Fibroblast of villous mesenchyme (primary cell): ENCODE measurements around the gene FBXL4. TPM values are rescaled to one million over a fixed set of nuclear protein-coding genes. Genes with fewer than 3 reads are reported as not detected.
A peak's percentile ranks its signal among the peaks of the same experiment; 100 is the strongest.

Experiments
- DNase-seq: peaks from one replicate; pipeline ENCODE4 v3.0.0-alpha.2; 2010; ENCODE audit warnings: low read depth
- H3K4me3 ChIP-seq: 2 replicates; pipeline ENCODE4 v1.5.1; 2011; ENCODE audit warnings: low read depth, mild to moderate bottlenecking, low read length
- CTCF ChIP-seq: IDR thresholded peaks from 2 replicates; pipeline ENCODE4 v1.5.1; 2012; ENCODE audit warnings: low read depth, mild to moderate bottlenecking, low read length; ENCODE audit not compliant: insufficient read depth
- total RNA-seq: library from RNA; depleted of rRNA; stranded (reverse); fragments of >200 nt; gene quantifications from 2 replicates; pipeline ENCODE4 v1.2.3, GENCODE V29; 2012

Gene FBXL4
- total RNA-seq, 1 donor = 19.0 TPM

- H3K4me3 ChIP-seq = peak overlapping the region; percentile 85
- DNase-seq = peak; percentile 19
- no peak for TF ChIP-seq CTCF
These were observed 801 bp downstream of the FBXL4 start for GRCh38 chr6:98946879-98947410.

GRCh38 chr6:98946266-98946878 is 1.4 kb downstream of the FBXL4 start:
- peak; percentile 6 for DNase-seq
- peak overlapping the region; percentile 85 for H3K4me3 ChIP-seq
- TF ChIP-seq CTCF = no peak

- H3K4me3 ChIP-seq = peak overlapping the region; percentile 85
- no peak for TF ChIP-seq CTCF
These were observed 2.2 kb downstream of the FBXL4 start for GRCh38 chr6:98945311-98946115.

GRCh38 chr6:98944598-98945081 is 3.1 kb downstream of the FBXL4 start:
- TF ChIP-seq CTCF = no peak
- DNase-seq = peak; percentile 89
- H3K4me3 ChIP-seq = no peak overlapping the region

More at GRCh38 chr6:98945311-98946115, 2.2 kb downstream of the FBXL4 start:
- no peak for DNase-seq

- no peak overlapping the region for H3K4me3 ChIP-seq
- DNase-seq = no peak
- no peak for TF ChIP-seq CTCF
These were observed 3.6 kb downstream of the FBXL4 start for GRCh38 chr6:98944168-98944567.

- no peak overlapping the region for H3K4me3 ChIP-seq
- DNase-seq = no peak
- TF ChIP-seq CTCF = peak; percentile 4
These were observed 5.4 kb downstream of the FBXL4 start for GRCh38 chr6:98942263-98942803.
